GM12892 (cell line): ENCODE results near the gene ZNF99. TPM values are rescaled to one million over a fixed set of nuclear protein-coding genes. Genes with fewer than 3 reads are reported as not detected.
"Not testable (repeated sequence)": the region's sequence is repeated elsewhere in the genome, so short reads cannot be mapped to it uniquely, and the experiment has no call there.

Experiments used
- DNase-seq: peaks from one replicate; pipeline ENCODE4 v3.0.0; 2011; ENCODE audit not compliant: insufficient read length
- FAIRE-seq: peaks from 2 replicates; lab custom pipeline; 2011; peaks lifted over from hg19 to GRCh38; lab: Jason Lieb, UNC
- POLR2A ChIP-seq: IDR thresholded peaks from 2 replicates; pipeline ENCODE4 v1.6.1; 2011; ENCODE audit warnings: low read depth, low read length, control low read depth
- POLR2AphosphoS5 ChIP-seq: IDR thresholded peaks from 2 replicates; pipeline ENCODE4 v1.6.1; 2011; ENCODE audit warnings: low read depth, low read length, control low read depth
- TAF1 ChIP-seq: IDR thresholded peaks from 2 replicates; pipeline ENCODE4 v1.6.1; 2011; ENCODE audit warnings: low read depth, mild to moderate bottlenecking, control low read depth, low read length, borderline replicate concordance
- polyA plus RNA-seq: library from polyadenylated mRNA; unstranded; fragments of >200 nt; gene quantifications from one replicate; pipeline ENCODE4 v1.2.1, GENCODE V29; 2012; ENCODE audit warnings: missing spikeins, inconsistent platforms; ENCODE audit not compliant: missing spikeins

Gene ZNF99
- polyA plus RNA-seq: not detected

DNA sequence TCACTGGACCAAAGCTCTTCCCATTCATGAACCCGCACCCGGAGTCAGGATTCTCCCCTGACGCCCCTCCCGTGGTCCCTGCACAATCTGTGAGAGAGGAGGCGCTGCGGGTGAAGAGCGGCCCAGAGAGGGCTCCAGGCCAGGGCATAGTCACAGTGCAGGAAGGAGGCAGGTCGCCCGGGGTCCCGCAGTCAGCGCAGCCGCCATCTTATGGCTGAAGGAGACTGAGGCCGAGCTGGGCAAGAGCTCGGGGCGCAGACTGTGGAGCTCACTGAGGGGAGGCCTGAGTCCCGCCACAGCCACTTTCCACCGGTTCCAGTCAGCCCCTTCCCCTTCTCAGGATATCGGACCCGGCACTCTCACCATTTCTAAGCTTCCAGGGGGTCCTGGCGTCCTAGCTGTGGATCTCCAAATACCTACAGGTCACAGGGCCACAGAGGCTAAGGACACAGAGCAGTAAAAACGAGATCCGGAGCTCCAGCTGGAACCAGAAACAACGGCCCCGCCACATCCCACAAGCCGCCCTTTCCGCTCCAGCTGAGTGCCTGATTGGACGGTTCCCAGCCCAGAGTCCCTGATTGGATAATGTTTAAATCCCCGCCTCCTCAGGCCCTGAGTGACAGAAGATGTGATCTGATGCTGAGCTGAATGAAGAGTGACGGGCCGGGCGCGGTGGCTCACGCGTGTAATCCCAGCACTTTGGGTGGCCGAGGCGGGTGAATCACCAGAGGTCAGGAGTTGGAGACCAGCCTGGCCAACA lies at the start of gene ZNF99:
ZNF99 (minus strand) TSS at position 501 of the 760 bp plus-strand sequence; CDS start at position 366, 135 bp downstream.
- DNase-seq: no peak
- TF ChIP-seq TAF1 (no peak), POLR2A (no peak), POLR2AphosphoS5 (no peak)
- FAIRE-seq: no peak

DNA sequence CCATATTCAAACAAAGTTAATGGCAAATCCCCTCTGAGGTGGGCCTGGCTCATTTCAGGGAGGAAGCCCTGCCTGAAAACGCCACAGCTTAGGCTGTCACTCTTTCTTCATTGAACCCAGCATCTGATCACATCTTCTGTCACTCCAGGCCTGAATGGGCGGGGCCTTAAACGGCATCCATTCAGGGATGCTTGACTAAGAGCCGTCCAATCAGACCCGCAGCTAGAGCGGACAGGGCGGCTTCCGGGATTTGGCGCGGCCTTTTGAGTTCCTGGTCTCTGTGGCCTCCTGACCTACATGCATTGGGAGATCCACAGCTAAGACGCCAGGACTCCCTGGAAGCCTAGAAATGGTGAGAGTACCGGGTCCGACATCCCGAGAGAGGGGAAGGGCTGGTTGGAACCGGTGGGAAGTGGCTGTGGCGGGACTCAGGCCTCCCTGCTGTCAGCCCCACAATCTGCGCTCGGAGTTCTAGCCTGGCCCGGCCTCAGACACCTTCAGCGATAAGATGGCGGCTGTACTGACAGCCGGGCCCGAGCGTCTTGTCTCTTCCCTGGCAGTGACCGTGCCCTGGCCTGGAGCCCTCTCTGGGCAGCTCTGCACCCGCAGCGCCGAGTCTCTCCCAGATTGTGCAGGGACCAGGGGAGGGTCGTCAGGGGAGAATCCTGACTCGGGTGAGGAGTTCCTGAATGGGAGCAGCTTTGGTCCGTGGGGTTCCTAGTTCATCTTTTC lies 48.2 kb upstream of the ZNF99 start, which contains the start of gene ZNF723:
ZNF723 (plus strand) TSS at position 261 of the 732 bp plus-strand sequence; CDS start at position 350, 89 bp downstream.
- FAIRE-seq (no peak), DNase-seq (no peak)
- TF ChIP-seq TAF1: no peak
- no peak for TF ChIP-seq POLR2A
- TF ChIP-seq POLR2AphosphoS5: no peak

DNA sequence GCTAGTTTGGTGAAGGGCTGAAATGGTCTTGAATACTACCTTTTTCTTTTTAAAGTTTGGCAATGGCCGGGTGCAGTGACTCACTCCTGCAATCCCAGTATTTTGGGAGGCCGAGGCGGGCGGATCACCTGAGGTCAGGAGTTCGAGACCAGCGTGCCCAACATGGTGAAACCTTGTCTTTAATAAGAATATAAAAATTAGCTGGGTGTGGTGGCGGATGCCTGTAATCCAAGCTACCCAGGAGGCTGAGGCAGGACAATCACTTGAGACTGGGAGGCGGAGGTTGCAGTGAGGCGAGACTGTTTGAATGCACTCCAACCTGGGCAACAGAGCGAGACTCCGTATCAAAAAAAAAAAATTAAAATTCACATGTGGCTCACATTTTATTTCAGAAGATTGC lies 47.3 kb upstream of the ZNF99 start:
- no peak for DNase-seq
- TF ChIP-seq POLR2A (no peak), POLR2AphosphoS5 (no peak), TAF1 (no peak)
- FAIRE-seq: no peak

DNA sequence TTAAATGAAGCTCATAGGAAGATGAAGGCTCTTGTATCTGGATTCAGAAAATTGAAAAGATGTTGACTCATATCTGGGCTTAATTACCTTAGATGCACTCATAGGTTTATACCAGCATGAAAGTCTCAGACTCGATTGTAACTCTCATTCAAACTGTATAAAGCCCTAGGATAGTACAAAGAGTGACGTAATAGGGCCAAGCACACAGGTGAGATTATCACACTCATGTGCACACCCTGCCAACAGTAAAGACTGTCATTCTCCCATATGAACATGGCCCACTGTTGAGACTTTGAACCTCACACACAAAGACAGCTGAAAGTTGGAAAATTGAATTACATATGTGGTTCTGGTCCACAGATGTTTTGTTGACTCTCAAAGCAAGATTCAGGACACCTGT lies 30.2 kb upstream of the ZNF99 start:
- FAIRE-seq: no peak
- no peak for DNase-seq
- no peak for TF ChIP-seq POLR2AphosphoS5
- no peak for TF ChIP-seq POLR2A
- no peak for TF ChIP-seq TAF1

DNA sequence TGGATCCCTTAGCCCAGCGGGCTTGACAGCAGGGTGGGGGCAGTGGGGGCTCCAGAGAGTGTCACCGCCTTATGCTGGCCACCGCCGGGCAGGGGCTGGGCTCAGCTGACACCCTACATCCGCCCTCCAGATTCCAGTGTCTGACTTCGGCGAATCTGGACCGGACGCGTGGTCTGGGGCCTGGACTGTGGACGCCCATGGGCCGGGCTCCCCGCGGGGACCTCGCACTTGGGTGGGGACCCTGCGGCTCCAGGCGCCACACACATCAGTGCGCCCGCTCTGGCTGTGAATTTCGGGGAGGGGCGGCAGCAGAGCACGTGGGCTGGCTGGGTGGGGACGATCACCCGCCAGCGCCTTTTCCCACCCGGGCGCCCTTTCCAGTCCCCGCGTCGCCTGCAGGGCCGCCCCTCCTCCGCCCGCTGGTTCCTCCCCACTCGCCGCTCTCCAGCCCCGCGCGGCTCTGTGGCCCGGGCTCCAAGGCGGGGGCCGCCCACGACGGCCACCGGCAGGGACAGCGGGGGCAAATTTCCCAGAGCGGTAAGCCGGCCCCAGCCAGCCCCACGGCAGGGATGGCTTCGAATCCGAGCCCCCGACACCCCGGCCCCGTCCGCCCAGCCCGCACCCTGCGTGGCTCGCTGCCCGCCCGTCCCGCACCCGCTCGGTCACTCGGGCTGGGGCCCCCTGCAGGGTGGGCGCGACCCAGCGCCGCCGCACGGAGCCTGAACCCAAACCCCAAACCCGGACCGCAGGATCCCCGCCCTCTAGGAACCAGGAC lies 23.3 kb upstream of the ZNF99 start:
- DNase-seq (no peak), FAIRE-seq (no peak)
- no peak for TF ChIP-seq TAF1

DNA sequence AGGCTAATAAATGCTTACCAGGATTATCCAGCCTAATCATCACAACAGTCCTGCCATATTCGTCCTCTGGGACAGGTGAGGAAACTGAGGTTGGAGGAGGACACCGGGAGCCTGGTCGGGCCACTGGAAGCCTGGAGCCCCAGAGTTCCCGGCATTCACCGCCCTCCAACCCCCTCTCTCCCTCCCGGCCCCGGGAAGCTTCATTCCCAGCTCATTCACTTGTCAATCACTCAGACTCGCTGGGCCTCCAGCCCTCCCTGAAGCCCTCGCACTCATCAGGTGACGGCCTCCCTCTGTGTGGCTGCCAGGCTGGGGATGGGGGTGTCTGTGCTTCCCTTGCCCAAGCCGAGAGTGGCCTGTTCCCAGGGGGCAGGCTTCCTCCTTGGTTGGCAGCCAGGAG lies 22.5 kb upstream of the ZNF99 start:
- FAIRE-seq: no peak
- no peak for TF ChIP-seq POLR2AphosphoS5
- no peak for TF ChIP-seq TAF1
- no peak for TF ChIP-seq POLR2A

DNA sequence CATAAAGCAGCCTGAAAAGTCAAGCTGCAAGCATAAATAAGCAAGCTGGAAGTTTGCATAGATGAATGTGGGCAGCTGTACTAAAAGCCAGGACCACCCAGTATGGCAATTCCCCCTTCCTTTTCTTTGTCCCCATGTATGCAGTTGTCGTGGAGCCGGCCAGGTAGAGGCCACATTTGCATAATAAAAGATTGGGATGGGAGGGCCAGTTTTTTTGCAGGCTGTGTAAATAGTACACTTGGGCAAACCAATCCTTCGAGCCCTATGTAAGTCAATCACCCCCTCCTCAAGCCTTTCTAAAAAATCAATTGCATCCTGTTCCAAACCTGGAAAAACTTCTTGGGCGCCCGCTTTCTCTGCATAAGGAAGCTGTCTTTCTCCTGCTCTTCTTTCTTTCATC lies 13.1 kb upstream of the ZNF99 start:
- FAIRE-seq: no peak
- no peak for DNase-seq
- TF ChIP-seq TAF1 (no peak), POLR2AphosphoS5 (no peak), POLR2A (no peak)

More for the DNA sequence above, 22.5 kb upstream of the ZNF99 start:
- no peak for DNase-seq

DNA sequence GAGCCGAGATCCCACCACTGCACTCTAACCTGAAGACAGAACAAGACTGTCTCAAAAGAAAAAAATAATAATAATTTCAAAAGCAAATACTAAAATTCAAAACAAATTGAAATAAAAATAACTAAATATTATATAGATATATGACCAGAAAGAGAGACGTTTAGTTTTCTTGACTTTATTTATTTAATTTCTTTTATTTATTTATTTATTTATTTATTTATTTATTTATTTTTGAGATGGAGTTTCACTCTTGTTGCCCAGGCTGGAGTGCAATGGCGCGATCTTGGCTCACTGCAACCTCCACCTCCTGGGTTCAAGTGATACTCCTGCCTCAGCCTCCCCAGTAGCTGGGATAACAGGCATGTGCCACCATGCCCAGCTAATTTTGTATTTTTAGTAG lies 8.9 kb upstream of the ZNF99 start:
- FAIRE-seq, DNase-seq: not testable (repeated sequence)

DNA sequence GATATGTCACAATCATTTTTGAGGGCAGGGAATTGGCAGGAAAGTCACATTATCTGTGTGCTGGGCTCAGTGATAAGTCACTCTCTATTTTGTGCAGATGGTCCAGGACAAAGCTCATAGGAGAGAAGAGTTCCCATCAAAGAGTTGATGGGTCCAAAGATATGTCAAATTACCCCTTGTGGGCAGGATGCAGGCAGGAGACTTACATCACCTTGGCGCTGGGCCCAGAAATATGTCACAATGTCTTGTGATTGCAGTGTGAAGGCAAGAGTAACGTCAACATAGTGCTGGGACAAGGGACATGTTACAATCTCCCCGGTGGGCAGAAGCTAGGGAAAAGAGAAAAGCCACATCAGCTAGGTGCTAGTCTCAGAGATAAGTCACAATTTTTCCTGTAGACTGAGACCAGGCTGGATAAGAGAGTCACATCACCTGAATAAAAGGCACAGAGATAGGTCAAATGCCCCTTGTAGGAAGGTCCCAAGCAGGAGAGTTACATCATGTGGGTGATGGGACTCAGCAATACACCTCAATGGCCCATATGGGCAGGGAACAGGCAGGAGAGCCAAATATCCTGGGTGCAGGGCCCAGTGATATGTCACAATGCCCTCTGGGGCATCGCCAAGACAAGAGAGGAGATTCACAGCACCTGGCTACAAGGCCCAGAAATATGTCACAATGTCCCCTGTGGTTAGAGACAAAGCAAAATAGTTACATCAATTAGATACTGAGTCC lies 47.9 kb downstream of the ZNF99 start:
- DNase-seq (no peak), FAIRE-seq (no peak)
- TF ChIP-seq TAF1 (no peak), POLR2A (no peak), POLR2AphosphoS5 (no peak)

DNA sequence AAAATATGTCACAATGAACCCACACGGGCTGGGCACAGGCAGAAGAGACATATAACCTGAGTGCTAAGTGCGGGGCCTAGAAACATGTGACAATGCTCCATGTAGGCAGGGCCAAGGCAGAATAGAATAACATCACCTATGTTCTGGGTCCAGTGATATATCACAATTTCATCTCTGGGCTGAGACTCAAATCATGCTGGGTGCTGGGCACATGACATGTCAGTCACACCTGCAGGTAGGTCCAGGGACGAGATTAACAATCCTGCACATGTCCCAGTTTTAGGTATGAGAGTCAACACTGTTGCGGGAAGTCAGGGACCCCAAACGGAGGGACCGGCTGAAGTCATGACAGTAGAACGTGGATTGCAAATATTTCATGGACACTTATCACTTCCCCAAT lies 50.3 kb downstream of the ZNF99 start:
- TF ChIP-seq POLR2A: no peak
- TF ChIP-seq POLR2AphosphoS5: no peak
- TF ChIP-seq TAF1: no peak
- DNase-seq: no peak
- FAIRE-seq: no peak

DNA sequence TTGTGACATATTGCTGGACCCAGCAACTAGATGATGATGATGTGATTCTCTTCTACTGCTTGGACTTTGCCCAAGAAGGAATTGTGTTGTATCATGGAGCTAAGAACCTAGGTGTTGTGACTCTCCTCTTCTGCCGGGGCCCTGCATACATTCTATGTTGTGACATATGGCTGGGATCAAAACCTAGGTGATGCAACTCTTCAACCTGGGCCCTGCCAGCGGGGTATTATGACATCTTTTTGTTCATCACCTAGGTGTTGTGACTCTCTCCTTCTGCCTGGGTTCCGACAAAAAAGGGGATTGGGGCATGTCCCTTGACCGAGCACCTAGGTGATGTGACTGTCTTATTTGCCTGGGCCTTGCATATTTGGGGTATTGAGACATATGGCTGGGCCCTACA lies 55.7 kb downstream of the ZNF99 start:
- not testable (repeated sequence) for FAIRE-seq, DNase-seq

DNA sequence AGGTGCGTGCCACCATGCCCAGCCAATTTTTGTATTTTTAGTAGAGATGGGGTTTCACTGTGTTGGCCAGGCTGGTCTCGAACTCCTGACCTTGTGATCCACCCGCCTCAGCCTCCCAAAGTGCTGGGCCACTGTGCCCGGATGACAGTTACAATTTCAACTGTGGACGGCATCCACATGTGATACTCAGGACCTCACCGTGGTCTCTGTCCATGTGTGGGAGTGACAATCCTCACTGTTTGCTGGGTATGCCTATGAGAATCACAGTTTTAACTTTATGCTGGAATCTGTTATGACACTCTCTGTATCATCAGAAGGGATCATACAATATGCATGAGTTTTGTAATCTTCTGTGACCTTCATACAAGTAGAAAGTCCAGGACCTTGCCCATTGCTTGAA lies 62.4 kb downstream of the ZNF99 start:
- not testable (repeated sequence) for DNase-seq, FAIRE-seq
